Measurements from ENCODE around the gene CTSC.

DNA sequence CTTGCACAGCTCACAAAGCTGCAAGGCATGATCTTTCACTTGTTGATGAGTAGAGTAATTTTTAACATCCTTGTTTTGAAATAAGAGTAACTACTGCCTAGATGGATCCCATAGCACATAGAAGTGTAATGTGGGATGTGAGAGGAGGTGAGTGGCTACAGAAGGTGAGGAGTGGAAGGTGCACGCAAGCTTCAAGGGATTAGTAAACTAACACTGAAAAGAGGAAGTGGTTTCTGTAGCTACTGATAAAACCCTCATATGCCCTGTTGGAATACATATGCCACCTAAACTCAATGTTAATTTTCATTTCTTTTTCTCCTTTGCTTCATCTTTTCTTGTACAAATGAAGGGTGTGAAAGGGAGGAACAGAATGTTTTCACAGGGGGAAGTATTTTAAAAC, 22.0 kb upstream of the CTSC start:
- TF ChIP-seq, protein P1, sequence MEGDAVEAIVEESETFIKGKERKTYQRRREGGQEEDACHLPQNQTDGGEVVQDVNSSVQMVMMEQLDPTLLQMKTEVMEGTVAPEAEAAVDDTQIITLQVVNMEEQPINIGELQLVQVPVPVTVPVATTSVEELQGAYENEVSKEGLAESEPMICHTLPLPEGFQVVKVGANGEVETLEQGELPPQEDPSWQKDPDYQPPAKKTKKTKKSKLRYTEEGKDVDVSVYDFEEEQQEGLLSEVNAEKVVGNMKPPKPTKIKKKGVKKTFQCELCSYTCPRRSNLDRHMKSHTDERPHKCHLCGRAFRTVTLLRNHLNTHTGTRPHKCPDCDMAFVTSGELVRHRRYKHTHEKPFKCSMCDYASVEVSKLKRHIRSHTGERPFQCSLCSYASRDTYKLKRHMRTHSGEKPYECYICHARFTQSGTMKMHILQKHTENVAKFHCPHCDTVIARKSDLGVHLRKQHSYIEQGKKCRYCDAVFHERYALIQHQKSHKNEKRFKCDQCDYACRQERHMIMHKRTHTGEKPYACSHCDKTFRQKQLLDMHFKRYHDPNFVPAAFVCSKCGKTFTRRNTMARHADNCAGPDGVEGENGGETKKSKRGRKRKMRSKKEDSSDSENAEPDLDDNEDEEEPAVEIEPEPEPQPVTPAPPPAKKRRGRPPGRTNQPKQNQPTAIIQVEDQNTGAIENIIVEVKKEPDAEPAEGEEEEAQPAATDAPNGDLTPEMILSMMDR (IDR thresholded peaks at IDR 0.05): no peak
- no peak for TF ChIP-seq POLR2AphosphoS5 (IDR thresholded peaks at IDR 0.05; ENCODE audit: low read depth, low read length)
